ENCODE data around the gene DPP8. TPM values are rescaled to one million over a fixed set of nuclear protein-coding genes. Genes with fewer than 3 reads are reported as not detected.

DPP8 gene
- total and polyA plus RNA-seq, 2 donors (not counting 1 experiment from before 2014, with no cell fraction given) = 17.1 to 65.2 TPM

DNA sequence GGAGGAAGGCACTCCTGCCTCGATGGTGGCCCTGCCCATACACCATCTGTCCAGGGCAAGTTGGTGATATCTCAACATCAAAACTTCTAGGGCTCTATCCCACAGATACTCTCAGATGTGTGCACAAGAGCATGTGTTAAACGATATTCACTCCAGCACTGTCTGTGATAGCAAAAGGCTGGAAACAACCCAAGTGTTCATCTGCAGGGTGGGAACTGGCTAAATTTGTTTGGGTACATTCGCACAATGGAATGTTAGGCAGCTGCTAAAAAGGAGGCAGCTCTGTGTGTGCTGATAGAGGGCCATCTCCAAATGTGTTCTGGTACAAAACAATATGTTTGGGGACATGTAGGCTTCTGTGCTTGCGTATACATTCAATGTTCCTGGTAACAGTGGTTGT, 114.5 kb downstream of the DPP8 start:
- Histone ChIP-seq H3K9ac (ENCODE audit: low read length) (no peak overlapping the region), H2AFZ (ENCODE audit: insufficient read depth, low read depth, low read length, poor library complexity, severe bottlenecking) (no peak overlapping the region), H3K4me2 (replicated peaks; ENCODE audit: low read depth, low read length, poor library complexity, severe bottlenecking) (no peak overlapping the region), H3K4me1 (ENCODE audit: control insufficient read depth in 2 of 2, insufficient read depth in 2 of 2, low read length in 2 of 2) (no peaks in the 10 kb centered on the region), H3K9me3 (ENCODE audit: control extremely low read depth in 1 of 3, control insufficient read depth in 2 of 3, insufficient read depth in 1 of 3, low read length in 2 of 3) (no peaks in the 10 kb centered on the region), H3K27ac (ENCODE audit: low read length in 2 of 2) (no peak overlapping the region), H4K20me1 (ENCODE audit: control insufficient read depth, insufficient read depth, low read length, poor library complexity, severe bottlenecking) (no peaks in the 10 kb centered on the region), H3K4me3 (ENCODE audit: control extremely low read depth in 1 of 5, extremely low read depth in 1 of 5, insufficient read depth in 1 of 5, low read depth in 2 of 5, low read length in 4 of 5) (no peak overlapping the region), H3K36me3 (replicated peaks in 1 of 2; ENCODE audit: control extremely low read depth in 1 of 2, control insufficient read depth in 1 of 2, extremely low read depth in 1 of 2, insufficient read depth in 2 of 2, low read length in 1 of 2) (no peaks in the 10 kb centered on the region), H3K79me2 (ENCODE audit: control insufficient read depth, insufficient read depth, low read length) (no peaks in the 10 kb centered on the region), H3K27me3 (replicated peaks in 1 of 4; ENCODE audit: control extremely low read depth in 1 of 4, control insufficient read depth in 3 of 4, insufficient read depth in 4 of 4, low read length in 3 of 4) (peaks cover 0 to 7% (median 4%) of the 10 kb centered on the region in 4 experiments)
- CTCF ChIA-PET = no interaction called here
- no peaks in the 10 kb centered on the region for H3K9me3 Mint-ChIP-seq (ENCODE audit: insufficient read depth)
- POLR2A ChIA-PET = no interaction called here
- H3K27ac Mint-ChIP-seq = no peak overlapping the region
- no peaks in the 10 kb centered on the region for H3K4me1 Mint-ChIP-seq
- ATAC-seq (ENCODE audit: low read depth) (no peak), DNase-seq (no peak)
- H3K4me3 Mint-ChIP-seq = no peak overlapping the region
- TF ChIP-seq EZH2 (IDR thresholded peaks at IDR 0.05; ENCODE audit: borderline replicate concordance, insufficient read depth, low read depth, low read length, poor library complexity, severe bottlenecking) = no peak
- TF ChIP-seq, protein P1, sequence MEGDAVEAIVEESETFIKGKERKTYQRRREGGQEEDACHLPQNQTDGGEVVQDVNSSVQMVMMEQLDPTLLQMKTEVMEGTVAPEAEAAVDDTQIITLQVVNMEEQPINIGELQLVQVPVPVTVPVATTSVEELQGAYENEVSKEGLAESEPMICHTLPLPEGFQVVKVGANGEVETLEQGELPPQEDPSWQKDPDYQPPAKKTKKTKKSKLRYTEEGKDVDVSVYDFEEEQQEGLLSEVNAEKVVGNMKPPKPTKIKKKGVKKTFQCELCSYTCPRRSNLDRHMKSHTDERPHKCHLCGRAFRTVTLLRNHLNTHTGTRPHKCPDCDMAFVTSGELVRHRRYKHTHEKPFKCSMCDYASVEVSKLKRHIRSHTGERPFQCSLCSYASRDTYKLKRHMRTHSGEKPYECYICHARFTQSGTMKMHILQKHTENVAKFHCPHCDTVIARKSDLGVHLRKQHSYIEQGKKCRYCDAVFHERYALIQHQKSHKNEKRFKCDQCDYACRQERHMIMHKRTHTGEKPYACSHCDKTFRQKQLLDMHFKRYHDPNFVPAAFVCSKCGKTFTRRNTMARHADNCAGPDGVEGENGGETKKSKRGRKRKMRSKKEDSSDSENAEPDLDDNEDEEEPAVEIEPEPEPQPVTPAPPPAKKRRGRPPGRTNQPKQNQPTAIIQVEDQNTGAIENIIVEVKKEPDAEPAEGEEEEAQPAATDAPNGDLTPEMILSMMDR (IDR thresholded peaks at IDR 0.05) = no peak
- peaks cover 29% of the 10 kb centered on the region for H3K27me3 Mint-ChIP-seq
- intact Hi-C loops (cut with micrococcal nuclease) = no loop called here
- 90% methylated on average over 2 of the region's 4 CpGs for whole genome bisulfite sequencing (ENCODE audit: insufficient coverage)

DNA sequence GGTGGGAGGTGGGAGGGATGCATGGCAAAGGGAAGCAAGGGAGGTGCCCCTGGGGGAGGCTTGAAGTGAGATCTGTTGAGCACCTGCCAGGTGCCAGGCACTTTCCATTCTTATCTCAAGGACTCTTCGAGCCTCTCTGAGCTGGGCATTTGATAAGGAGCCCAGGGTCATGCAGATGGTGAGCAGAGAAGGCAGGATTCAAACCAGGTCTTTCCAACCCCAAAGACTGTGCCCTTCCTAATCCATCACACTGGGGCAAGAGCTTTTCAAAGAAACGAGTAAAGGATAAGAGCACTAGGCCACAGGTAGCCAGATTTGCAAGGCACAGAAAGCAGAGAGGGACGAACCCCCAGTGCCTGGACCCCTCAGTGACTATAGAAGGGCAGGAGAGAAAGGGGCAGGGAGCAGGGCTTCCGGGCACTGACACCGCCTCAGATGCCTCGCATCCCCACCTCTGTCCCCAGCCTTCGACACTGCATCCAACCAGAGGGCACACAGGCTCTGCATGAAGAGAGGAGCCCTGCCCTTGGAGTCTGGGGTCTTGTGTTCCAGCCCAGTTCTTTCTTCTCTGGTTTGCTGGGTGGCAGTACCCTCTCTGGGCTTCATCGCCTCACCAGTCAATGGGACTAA, 115.8 kb downstream of the DPP8 start:
- ChIA-PET POLR2A (no interaction called here), CTCF (no interaction called here)
- Histone ChIP-seq H3K9me3 (ENCODE audit: control extremely low read depth in 1 of 3, control insufficient read depth in 2 of 3, insufficient read depth in 1 of 3, low read length in 2 of 3) (no peaks in the 10 kb centered on the region), H3K4me3 (ENCODE audit: control extremely low read depth in 1 of 5, extremely low read depth in 1 of 5, insufficient read depth in 1 of 5, low read depth in 2 of 5, low read length in 4 of 5) (no peak overlapping the region), H3K27ac (ENCODE audit: low read length in 2 of 2) (no peak overlapping the region), H3K27me3 (replicated peaks in 1 of 4; ENCODE audit: control extremely low read depth in 1 of 4, control insufficient read depth in 3 of 4, insufficient read depth in 4 of 4, low read length in 3 of 4) (peaks cover 0 to 16% (median 13%) of the 10 kb centered on the region in 4 experiments), H2AFZ (ENCODE audit: insufficient read depth, low read depth, low read length, poor library complexity, severe bottlenecking) (no peak overlapping the region), H3K4me2 (replicated peaks; ENCODE audit: low read depth, low read length, poor library complexity, severe bottlenecking) (no peak overlapping the region), H3K9ac (ENCODE audit: low read length) (no peak overlapping the region), H4K20me1 (ENCODE audit: control insufficient read depth, insufficient read depth, low read length, poor library complexity, severe bottlenecking) (no peaks in the 10 kb centered on the region), H3K36me3 (replicated peaks in 1 of 2; ENCODE audit: control extremely low read depth in 1 of 2, control insufficient read depth in 1 of 2, extremely low read depth in 1 of 2, insufficient read depth in 2 of 2, low read length in 1 of 2) (no peaks in the 10 kb centered on the region), H3K4me1 (ENCODE audit: control insufficient read depth in 2 of 2, insufficient read depth in 2 of 2, low read length in 2 of 2) (peaks cover under 1 to 4% of the 10 kb centered on the region in 2 donors), H3K79me2 (ENCODE audit: control insufficient read depth, insufficient read depth, low read length) (no peaks in the 10 kb centered on the region)
- no peak for DNase-seq
- Mint-ChIP-seq H3K27me3 (peaks cover 41% of the 10 kb centered on the region), H3K4me1 (peaks cover 3% of the 10 kb centered on the region), H3K9me3 (ENCODE audit: insufficient read depth) (no peaks in the 10 kb centered on the region), H3K27ac (no peak overlapping the region), H3K4me3 (no peak overlapping the region)
- no peak for ATAC-seq (ENCODE audit: low read depth)
- TF ChIP-seq EZH2 (IDR thresholded peaks at IDR 0.05; ENCODE audit: borderline replicate concordance, insufficient read depth, low read depth, low read length, poor library complexity, severe bottlenecking) = no peak
- TF ChIP-seq, protein P1 (IDR thresholded peaks at IDR 0.05) = no peak
- WGBS (ENCODE audit: insufficient coverage) = 98% methylated on average over 5 of the region's 8 CpGs
- intact Hi-C loops (cut with micrococcal nuclease) = no loop called here

Data from B cell (primary cell).